ACC112 (cell line): Measurements from ENCODE around the gene STARD13.

Experiments
- H2AFZ ChIP-seq: fragments of 200-600 bp; sonication (generic); one replicate; pipeline ENCODE4 v1.6.0; 2017; ENCODE audit warnings: antibody characterized with exemption, low read length; ENCODE audit not compliant: unreplicated experiment
- H3K27ac ChIP-seq: fragments of 200-600 bp; sonication (generic); 2 replicates; pipeline ENCODE4 v1.5.1; 2014; ENCODE audit warnings: low read depth, mild to moderate bottlenecking, antibody characterized with exemption, low read length, moderate library complexity
- H3K27me3 ChIP-seq: fragments of 200-600 bp; sonication (generic); 2 replicates; pipeline ENCODE4 v1.6.1; 2014; ENCODE audit warnings: mild to moderate bottlenecking, antibody characterized with exemption, low read length, moderate library complexity, mixed read lengths; ENCODE audit not compliant: insufficient read depth
- H3K36me3 ChIP-seq: fragments of 200-600 bp; sonication (generic); 2 replicates; pipeline ENCODE4 v1.6.1; 2016; ENCODE audit warnings: mild to moderate bottlenecking, antibody characterized with exemption, low read length, moderate library complexity, mixed read lengths; ENCODE audit not compliant: insufficient read depth
- H3K4me1 ChIP-seq: fragments of 200-600 bp; sonication (generic); one replicate; pipeline ENCODE4 v1.6.1; 2016; ENCODE audit warnings: low read length, mixed read lengths; ENCODE audit not compliant: insufficient read depth, unreplicated experiment, control insufficient read depth
- H3K4me3 ChIP-seq: fragments of 200-600 bp; sonication (generic); 2 replicates; pipeline ENCODE4 v1.5.1; 2014; ENCODE audit warnings: mild to moderate bottlenecking, low read depth, low read length
- H3K79me2 ChIP-seq: fragments of 200-600 bp; sonication (generic); one replicate; pipeline ENCODE4 v1.6.0; 2016; ENCODE audit warnings: low read length; ENCODE audit not compliant: control insufficient read depth, unreplicated experiment, insufficient read depth

STARD13 gene

DNA sequence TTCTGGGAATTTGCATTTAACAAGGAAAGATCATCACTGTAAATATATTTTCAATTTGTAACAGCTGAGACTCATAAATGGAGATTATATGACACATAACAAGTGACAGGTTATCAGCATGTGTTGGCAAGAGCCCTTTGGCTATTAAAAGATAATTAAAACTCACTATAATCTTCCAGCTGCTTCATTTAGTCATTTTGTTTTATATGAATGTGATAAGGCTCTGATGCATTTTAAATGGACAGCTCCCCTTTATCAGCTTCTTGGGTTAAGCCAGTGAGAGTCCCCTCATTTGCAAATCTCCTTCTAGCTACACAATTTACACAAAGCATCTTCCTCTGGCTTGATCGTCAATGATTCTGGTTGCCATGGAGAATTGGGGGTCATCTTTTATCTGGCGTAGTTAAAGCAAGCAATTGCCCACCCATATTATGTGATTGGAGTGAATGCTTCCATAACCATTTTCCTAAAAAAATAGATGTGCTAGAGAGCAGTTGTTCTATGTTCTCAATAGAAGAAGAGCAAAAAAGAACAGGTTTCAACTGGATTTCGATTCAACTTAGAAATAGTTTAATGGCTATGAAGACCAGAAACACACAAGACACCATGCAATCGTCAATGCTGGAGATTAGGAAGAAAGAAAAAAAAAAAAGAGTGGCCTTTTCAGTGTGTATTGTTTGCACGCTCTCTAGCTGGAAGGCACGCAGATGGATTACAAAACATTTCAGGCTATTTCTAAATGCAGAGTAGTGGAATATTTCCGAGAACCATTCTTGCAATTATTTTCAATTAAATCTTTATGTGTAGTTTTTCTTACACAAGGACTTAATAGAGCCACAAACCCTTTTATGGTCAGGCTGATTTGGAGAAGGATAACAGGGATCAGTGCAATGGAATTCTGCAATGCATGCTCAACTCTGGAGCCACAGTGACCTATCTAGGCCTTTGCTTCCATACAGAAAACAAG is 27.4 kb downstream of the STARD13 start:
- H3K79me2 ChIP-seq: peaks cover 98% of the 10 kb centered on the region

DNA sequence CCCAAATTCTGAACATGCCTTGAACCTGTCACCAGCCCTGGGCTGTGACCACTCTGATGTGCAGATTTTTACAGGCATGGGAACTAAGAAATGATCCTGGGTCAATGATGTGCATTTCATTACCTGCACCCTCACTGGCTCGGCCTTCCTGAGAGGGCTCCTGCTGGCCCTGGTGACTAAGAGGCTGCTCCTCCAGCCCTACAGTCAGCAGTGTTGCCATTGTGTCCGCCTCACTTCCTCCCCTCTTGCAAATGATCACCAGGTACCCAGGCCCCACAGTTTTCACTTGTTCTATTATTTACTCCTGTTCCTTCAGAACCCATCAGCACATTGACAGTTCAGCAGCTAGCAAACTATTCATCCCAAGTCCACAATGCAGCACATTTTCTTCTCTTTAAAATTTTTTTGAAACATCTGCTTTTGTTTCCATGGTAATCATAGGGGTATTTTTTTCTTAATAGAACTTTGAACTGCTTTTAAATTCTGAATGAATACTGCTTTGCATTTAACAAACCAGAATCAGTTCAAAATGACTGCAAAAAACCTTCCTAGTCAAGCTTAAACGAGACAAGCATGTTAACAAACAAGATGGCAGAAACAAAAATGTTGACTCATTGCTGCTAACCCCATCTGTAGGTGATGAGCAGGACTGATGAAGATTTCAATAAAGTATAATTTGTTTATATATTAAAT is 29.3 kb downstream of the STARD13 start:
- no peak overlapping the region for H3K4me3 ChIP-seq
- peaks cover 47% of the 10 kb centered on the region for H3K4me1 ChIP-seq
- H3K36me3 ChIP-seq: peaks cover 19% of the 10 kb centered on the region; the same call in 1 of the 2 replicates
- H3K27ac ChIP-seq: no peak overlapping the region
- no peaks in the 10 kb centered on the region for H3K27me3 ChIP-seq
- H2AFZ ChIP-seq: no peak overlapping the region
- H3K79me2 ChIP-seq: peaks cover 91% of the 10 kb centered on the region

More for the DNA sequence above, 27.4 kb downstream of the STARD13 start:
- Histone ChIP-seq H3K4me3 (no peak overlapping the region), H3K4me1 (peaks cover 50% of the 10 kb centered on the region), H3K27me3 (no peaks in the 10 kb centered on the region), H3K27ac (peak overlapping the region; percentile 25; the same call in 1 of the 2 replicates), H3K36me3 (peaks cover 14% of the 10 kb centered on the region; the same call in 1 of the 2 replicates), H2AFZ (no peak overlapping the region)

DNA sequence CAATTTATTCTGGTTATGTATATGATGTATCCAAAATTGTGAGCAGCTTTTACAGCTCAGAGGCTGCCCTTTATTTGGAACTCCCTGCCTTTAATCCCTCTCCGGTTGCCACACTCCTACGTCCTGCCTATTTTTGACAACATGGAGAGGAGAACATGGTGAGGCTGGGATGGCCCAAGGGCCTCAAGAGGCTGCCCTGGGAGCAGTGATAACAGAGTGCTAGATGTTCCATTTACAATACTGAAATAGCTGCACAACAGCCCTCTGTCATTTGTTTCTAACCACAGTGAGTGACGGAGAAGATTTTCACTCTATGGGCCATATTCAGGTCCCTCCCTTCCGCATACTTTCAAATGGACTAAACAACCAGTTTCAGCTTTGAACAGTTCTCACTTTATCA is 33.4 kb downstream of the STARD13 start:
- Histone ChIP-seq H3K27me3 (no peaks in the 10 kb centered on the region), H3K36me3 (peaks cover 15% of the 10 kb centered on the region; the same call in 1 of the 2 replicates), H3K79me2 (peaks cover 86% of the 10 kb centered on the region), H3K4me1 (peaks cover 41% of the 10 kb centered on the region), H2AFZ (no peak overlapping the region), H3K27ac (peak overlapping the region; percentile 82), H3K4me3 (no peak overlapping the region)

DNA sequence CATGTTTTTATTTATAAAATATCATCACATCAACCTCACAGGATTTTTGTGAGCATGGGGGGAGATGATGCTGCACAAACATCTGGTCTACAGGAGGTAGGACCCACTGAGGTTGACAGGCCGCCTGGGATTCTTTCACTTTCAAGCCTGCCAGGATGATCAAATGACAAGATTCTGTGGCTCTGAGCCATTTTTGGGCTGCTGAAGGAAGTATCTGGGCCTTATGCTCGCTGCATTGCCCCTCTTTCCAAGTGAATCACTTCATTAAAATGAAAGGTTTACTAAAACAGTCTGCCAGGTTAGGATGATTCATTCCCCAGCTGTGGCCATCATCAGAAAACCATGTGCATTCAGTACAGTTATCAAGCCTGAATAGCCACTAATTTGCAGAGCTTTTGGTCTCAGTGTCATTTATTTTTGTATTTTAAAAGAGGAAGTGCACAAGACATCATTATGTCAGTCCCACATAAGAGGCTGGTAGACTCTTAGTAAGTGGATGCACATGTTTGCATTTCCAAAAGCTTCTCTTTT is 34.4 kb downstream of the STARD13 start:
- H3K27ac ChIP-seq: peak overlapping the region; percentile 82
- H3K36me3 ChIP-seq: peaks cover 12% of the 10 kb centered on the region; the same call in 1 of the 2 replicates
- no peak overlapping the region for H2AFZ ChIP-seq
- no peaks in the 10 kb centered on the region for H3K27me3 ChIP-seq
- H3K79me2 ChIP-seq: peaks cover 84% of the 10 kb centered on the region
- peaks cover 41% of the 10 kb centered on the region for H3K4me1 ChIP-seq
- no peak overlapping the region for H3K4me3 ChIP-seq

DNA sequence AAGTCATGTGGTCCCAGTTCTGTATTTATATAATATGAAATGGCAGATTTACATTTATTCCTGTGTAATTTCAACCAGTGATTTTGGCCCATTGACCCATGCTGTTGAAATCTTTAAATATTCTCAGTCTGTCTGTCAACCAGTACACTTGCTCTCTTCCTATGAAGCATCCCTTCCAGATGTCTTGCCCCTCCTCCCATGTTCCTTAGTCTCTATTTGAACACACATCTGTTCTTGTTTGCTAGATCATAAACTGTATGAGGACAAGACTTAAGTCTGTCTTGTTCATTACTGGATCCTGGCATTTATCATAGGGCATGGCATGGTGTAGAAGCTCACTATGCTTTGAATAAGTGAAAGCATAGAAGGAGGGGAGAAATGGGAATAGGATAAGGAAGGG is 34.9 kb downstream of the STARD13 start:
- H3K36me3 ChIP-seq: peaks cover 12% of the 10 kb centered on the region; the same call in 1 of the 2 replicates
- peaks cover 41% of the 10 kb centered on the region for H3K4me1 ChIP-seq
- no peak overlapping the region for H2AFZ ChIP-seq
- H3K4me3 ChIP-seq: no peak overlapping the region
- peaks cover 85% of the 10 kb centered on the region for H3K79me2 ChIP-seq
- H3K27ac ChIP-seq: peak overlapping the region; percentile 82
- H3K27me3 ChIP-seq: no peaks in the 10 kb centered on the region

DNA sequence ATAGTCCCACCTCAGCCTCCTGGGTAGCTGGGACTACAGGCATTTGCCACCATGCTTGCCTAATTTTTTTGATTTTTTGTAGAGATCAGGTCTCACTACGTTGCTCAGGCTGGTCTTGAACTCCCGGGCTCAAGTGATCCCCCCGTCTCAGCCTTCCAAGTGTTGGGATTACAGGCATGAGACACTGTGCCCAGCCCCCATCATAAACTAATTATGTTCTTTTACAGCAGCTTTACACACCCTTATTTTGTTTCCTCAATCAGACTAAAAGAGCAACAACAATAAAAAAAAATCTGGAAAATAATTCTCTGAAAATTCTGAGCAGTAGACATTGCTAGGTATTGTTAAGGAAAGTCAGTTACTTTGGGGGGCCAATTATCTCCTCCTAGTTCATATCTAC is 35.7 kb downstream of the STARD13 start:
- peaks cover 85% of the 10 kb centered on the region for H3K79me2 ChIP-seq
- peak overlapping the region; percentile 82 for H3K27ac ChIP-seq
- no peaks in the 10 kb centered on the region for H3K27me3 ChIP-seq

DNA sequence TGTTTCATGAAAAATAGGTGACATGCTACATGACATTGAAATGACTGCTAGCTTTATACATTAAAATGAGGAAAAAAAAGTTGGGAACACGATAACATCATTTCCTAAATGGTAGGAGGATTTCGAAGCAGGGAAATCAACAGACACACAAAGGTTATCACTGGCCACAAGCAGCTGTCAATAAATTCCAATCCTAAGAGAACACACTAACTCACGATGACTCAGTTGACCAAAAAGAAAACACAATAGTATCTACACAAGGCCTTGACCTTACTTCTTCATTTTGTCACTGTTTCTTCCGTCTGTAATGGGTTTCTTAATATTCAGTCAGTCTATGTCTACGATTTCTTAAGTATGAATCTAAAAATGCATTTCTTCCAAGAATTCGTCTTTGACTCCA is 36.5 kb downstream of the STARD13 start:
- H3K4me1 ChIP-seq: peaks cover 41% of the 10 kb centered on the region
- peaks cover 26% of the 10 kb centered on the region for H3K36me3 ChIP-seq
- H3K79me2 ChIP-seq: peaks cover 85% of the 10 kb centered on the region
- peak overlapping the region; percentile 82 for H3K27ac ChIP-seq
- H3K27me3 ChIP-seq: no peaks in the 10 kb centered on the region
- peak overlapping the region; percentile 34; the same call in 1 of the 2 replicates for H3K4me3 ChIP-seq
- no peak overlapping the region for H2AFZ ChIP-seq

More for the DNA sequence above, 35.7 kb downstream of the STARD13 start:
- H3K4me1 ChIP-seq: peaks cover 41% of the 10 kb centered on the region
- H2AFZ ChIP-seq: no peak overlapping the region
- no peak overlapping the region for H3K4me3 ChIP-seq
- peaks cover 18% of the 10 kb centered on the region for H3K36me3 ChIP-seq

DNA sequence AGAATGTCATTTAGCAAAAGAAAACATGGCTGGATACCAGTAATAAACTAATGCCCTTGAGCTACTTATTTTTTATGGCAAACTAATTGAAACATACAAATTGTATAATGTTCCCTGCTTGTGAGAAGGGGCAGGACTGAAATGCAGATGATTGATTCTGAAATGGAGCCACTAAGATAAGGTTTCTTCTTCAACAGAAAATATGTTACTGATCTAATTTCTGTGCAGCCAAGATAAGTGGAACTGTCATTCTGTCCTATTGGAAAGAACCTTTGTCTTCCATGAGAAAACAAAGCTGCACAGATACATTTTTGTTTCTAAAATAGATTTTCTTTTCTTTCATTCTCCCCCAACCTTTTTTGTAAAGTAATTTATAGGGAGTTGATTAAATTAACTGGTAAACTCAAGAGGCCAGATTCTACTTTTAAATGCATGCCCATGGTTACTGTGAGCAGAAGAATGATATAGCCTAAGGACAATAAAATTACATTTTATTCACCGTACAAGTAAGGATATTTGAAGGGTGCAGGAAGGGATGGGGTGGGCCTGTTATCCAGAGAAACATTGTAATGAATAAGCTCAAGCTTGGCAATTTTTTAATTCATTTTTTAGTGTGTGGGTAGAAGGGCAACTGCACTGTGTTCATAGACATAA is 39.9 kb downstream of the STARD13 start:
- peaks cover 84% of the 10 kb centered on the region for H3K79me2 ChIP-seq
- H2AFZ ChIP-seq: no peak overlapping the region
- peaks cover 22% of the 10 kb centered on the region for H3K4me1 ChIP-seq
- peaks cover 25% of the 10 kb centered on the region for H3K36me3 ChIP-seq
- H3K27ac ChIP-seq: no peak overlapping the region
- no peak overlapping the region for H3K4me3 ChIP-seq
- H3K27me3 ChIP-seq: no peaks in the 10 kb centered on the region

DNA sequence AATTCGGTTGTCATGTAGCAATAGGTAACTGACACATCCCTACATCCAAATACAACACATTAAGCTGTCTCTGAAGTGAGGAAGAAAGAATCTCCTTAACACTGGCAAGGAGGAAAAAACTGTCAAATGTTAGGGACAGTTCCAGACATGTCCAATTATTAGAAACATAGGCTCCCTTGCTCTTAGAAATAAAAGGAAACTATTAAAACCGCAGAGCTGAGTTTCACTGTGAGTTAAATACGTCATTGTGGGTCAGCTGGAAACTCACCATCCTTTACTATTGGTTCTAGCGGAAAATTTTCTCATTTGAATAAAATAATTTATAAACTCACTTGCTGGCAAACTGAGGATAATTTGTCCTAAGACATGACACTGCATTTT is 40.7 kb downstream of the STARD13 start:
- Histone ChIP-seq H3K36me3 (peaks cover 32% of the 10 kb centered on the region), H2AFZ (no peak overlapping the region), H3K27ac (no peak overlapping the region), H3K4me1 (peaks cover 15% of the 10 kb centered on the region), H3K79me2 (peaks cover 84% of the 10 kb centered on the region), H3K4me3 (no peak overlapping the region), H3K27me3 (no peaks in the 10 kb centered on the region)
